MCF 10A (cell line): ENCODE data around the gene QSOX1. TPM values are rescaled to one million over a fixed set of nuclear protein-coding genes. Genes with fewer than 3 reads are reported as not detected.
A peak's percentile ranks its signal among the peaks of the same experiment; 100 is the strongest.

Source experiments
- BruUV-seq: library from RNA; stranded (reverse); fragments of 400-500 nt; replicated peaks from 2 replicates; lab custom pipeline; 2021; lab: Mats Ljungman, UMichigan
- CTCF ChIA-PET: fragments of 300-600 bp; sonication (Branson Sonifier 250); formaldehyde crosslinking; extraction: SDS; loops from one replicate; lab custom pipeline; 2021; ENCODE audit warnings: antibody characterized with exemption, inconsistent platforms; lab: Yijun Ruan, JAX
- POLR2A ChIA-PET: fragments of 300-600, 350-650 bp; sonication (Branson Sonifier 250); formaldehyde crosslinking; extraction: SDS; loops from one replicate; lab custom pipeline; 2020; ENCODE audit warnings: antibody characterized with exemption, inconsistent platforms; lab: Yijun Ruan, JAX
- DNase-seq: peaks from one replicate; pipeline ENCODE4 v3.0.0-alpha.2; 2018; ENCODE audit not compliant: unreplicated experiment
- H3K27ac Mint-ChIP-seq: one replicate; pipeline ENCODE4 v1.8.0; 2022; ENCODE audit warnings: mild to moderate bottlenecking, low read depth, mixed read lengths; ENCODE audit not compliant: unreplicated experiment
- H3K27me3 Mint-ChIP-seq: one replicate; pipeline ENCODE4 v1.8.0; 2022; ENCODE audit warnings: mixed read lengths; ENCODE audit not compliant: insufficient read depth, unreplicated experiment
- H3K36me3 Mint-ChIP-seq: one replicate; pipeline ENCODE4 v1.8.0; 2022; ENCODE audit warnings: mild to moderate bottlenecking, moderate library complexity, mixed read lengths; ENCODE audit not compliant: insufficient read depth, unreplicated experiment
- H3K4me1 Mint-ChIP-seq: one replicate; pipeline ENCODE4 v1.8.0; 2022; ENCODE audit warnings: mixed read lengths; ENCODE audit not compliant: insufficient read depth, unreplicated experiment
- H3K4me3 Mint-ChIP-seq: one replicate; pipeline ENCODE4 v1.8.0; 2022; ENCODE audit warnings: mild to moderate bottlenecking, moderate library complexity, mixed read lengths; ENCODE audit not compliant: unreplicated experiment
- H3K9me3 Mint-ChIP-seq: one replicate; pipeline ENCODE4 v1.8.0; 2022; ENCODE audit warnings: mixed read lengths; ENCODE audit not compliant: unreplicated experiment
- CTCF ChIP-seq: fragments of 200-600 bp; IDR thresholded peaks from one replicate; pipeline ENCODE4 v1.8.0; 2022; ENCODE audit warnings: antibody characterized with exemption, mild to moderate bottlenecking; ENCODE audit not compliant: unreplicated experiment
- intact Hi-C: fragments of 100-400 bp; cut with micrococcal nuclease; formaldehyde crosslinking; loops from 2 replicates; pipeline ENCODE4 v1.14.1; 2022
- total RNA-seq: library from RNA; stranded (reverse); gene quantifications from 2 replicates; pipeline ENCODE4 v1.2.3, GENCODE V29; 2022

QSOX1 gene
- total RNA-seq, 1 experiment from 2014 or later, result 309 TPM

GRCh38 chr1:180153032-180153431, 1.6 kb upstream of the QSOX1 start:
- no peaks in the 10 kb centered on the region for H3K27me3 Mint-ChIP-seq
- intact Hi-C loops, result no loop called here
- H3K27ac Mint-ChIP-seq, result peak overlapping the region; percentile 37
- H3K4me1 Mint-ChIP-seq, result peaks cover 57% of the 10 kb centered on the region
- peak overlapping the region; percentile 98 for H3K4me3 Mint-ChIP-seq
- no peaks in the 10 kb centered on the region for H3K9me3 Mint-ChIP-seq
- peaks cover 6% of the 10 kb centered on the region for H3K36me3 Mint-ChIP-seq
- no TSS peak for BruUV-seq
- no peak for DNase-seq
- ChIA-PET CTCF (interaction anchor here (0.5 to 7.1 kb wide), 4 partner anchors 9 to 1108 kb away, joined by 3 to 57 read pairs (median 6); no protein-coding TSS in a partner anchor), POLR2A (interaction anchor here (0.8 to 6.4 kb wide), 6 partner anchors 8 to 55 kb away, joined by 3 to 106 read pairs (median 10); no protein-coding TSS in a partner anchor)
- TF ChIP-seq CTCF, result no peak

DNA sequence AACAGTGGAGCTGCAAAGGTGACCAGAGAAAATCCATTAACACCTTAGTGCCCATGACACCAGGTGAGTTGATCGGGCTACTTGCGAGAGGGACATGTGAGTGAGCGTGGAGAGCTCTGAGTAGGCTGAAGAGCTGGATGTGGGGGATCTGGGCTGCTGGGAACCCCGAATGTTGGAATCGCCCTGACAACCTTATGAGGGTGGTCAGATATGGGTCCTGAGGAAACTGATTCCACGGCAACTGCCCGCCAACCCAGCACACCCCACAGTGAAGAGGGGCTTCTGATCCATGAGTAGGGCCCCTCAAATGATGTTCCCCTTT, 705 bp upstream of the QSOX1 start:
- ChIA-PET POLR2A (interaction anchor here (0.7 to 6.4 kb wide), 15 partner anchors 9 to 276 kb away, joined by 3 to 106 read pairs (median 4); partner anchors contain the start of genes CEP350, TOR1AIP1 and TOR1AIP2), CTCF (interaction anchor here (0.5 to 7.1 kb wide), 7 partner anchors 13 to 243 kb away, joined by 3 to 57 read pairs (median 3); no protein-coding TSS in a partner anchor)
- TF ChIP-seq CTCF, result no peak
- peak overlapping the region; percentile 98 for H3K4me3 Mint-ChIP-seq
- no TSS peak for BruUV-seq
- intact Hi-C loops, result loop anchor here (1.0 to 2.0 kb wide), 2 partner anchors 56 to 199 kb away; partner anchors contain the start of gene CEP350
- H3K4me1 Mint-ChIP-seq, result peaks cover 64% of the 10 kb centered on the region
- no peaks in the 10 kb centered on the region for H3K9me3 Mint-ChIP-seq
- H3K36me3 Mint-ChIP-seq, result peaks cover 8% of the 10 kb centered on the region
- no peak for DNase-seq
- H3K27me3 Mint-ChIP-seq, result no peaks in the 10 kb centered on the region
- peak overlapping the region; percentile 37 for H3K27ac Mint-ChIP-seq

GRCh38 chr1:180155182-180155682, 563 bp downstream of the QSOX1 start:
- Mint-ChIP-seq H3K36me3 (peaks cover 8% of the 10 kb centered on the region), H3K27ac (peak overlapping the region; percentile 89), H3K4me3 (peak overlapping the region; percentile 98), H3K4me1 (peaks cover 61% of the 10 kb centered on the region), H3K9me3 (no peaks in the 10 kb centered on the region), H3K27me3 (no peaks in the 10 kb centered on the region)
- DNase-seq, result peak; percentile 34
- no TSS peak for BruUV-seq
- ChIA-PET CTCF (interaction anchor here (0.7 to 7.1 kb wide), 4 partner anchors 10 to 57 kb away, joined by 3 to 57 read pairs (median 4); no protein-coding TSS in a partner anchor), POLR2A (interaction anchor here (0.6 to 6.4 kb wide), 20 partner anchors 10 to 277 kb away, joined by 3 to 106 read pairs (median 3); partner anchors contain the start of genes CEP350, TOR1AIP1 and TOR1AIP2)
- no peak for TF ChIP-seq CTCF
- intact Hi-C loops, result loop anchor here (1.0 to 2.0 kb wide), 2 partner anchors 13 to 200 kb away; partner anchors contain the start of gene CEP350

DNA sequence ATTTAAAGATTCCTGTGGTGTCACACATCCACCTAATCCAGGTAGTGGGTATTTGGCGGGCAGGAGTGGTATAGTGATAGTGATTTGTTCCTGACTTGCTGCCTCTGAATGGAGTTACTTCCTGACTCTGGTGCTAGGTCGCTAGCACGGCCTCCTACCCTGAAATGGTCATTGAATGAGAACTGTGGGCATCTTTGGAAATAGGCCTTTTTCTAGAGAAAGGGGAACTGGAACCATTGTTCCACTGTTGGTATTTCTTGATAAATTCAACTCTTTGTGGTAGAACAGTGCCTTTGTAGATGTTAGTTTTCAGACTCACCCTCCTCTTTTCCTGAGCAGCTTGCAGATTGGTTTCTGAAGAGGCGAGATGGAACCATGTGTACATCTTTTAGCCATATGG, 1.5 kb downstream of the QSOX1 start:
- Mint-ChIP-seq H3K36me3 (peaks cover 8% of the 10 kb centered on the region), H3K4me3 (peak overlapping the region; percentile 98), H3K27ac (peak overlapping the region; percentile 89), H3K9me3 (no peaks in the 10 kb centered on the region), H3K27me3 (no peaks in the 10 kb centered on the region), H3K4me1 (peaks cover 52% of the 10 kb centered on the region)
- ChIA-PET POLR2A (interaction anchor here (0.7 to 6.4 kb wide), 6 partner anchors 10 to 233 kb away, joined by 3 to 106 read pairs (median 4); partner anchors contain the start of gene CEP350), CTCF (interaction anchor here (0.6 to 7.1 kb wide), 2 partner anchors 10 to 97 kb away, joined by 3 to 57 read pairs; no protein-coding TSS in a partner anchor)
- no peak for TF ChIP-seq CTCF
- DNase-seq, result no peak
- intact Hi-C loops, result no loop called here
- no TSS peak for BruUV-seq
